Measurements from ENCODE around the gene SCARF2.

- TF ChIP-seq CTCF (IDR thresholded peaks at IDR 0.05) (no peak), POLR2A (IDR thresholded peaks at IDR 0.05) (no peak)
Measured at GRCh38 chr22:20457506-20458240, 20.0 kb upstream of the SCARF2 start.

All from lower leg skin (tissue), 3 donors.